NCI-H446 (cell line): ENCODE measurements around the gene GPC6.

ENCODE experiments used
- DNase-seq, 2 experiments: peaks; one replicate each; lab custom pipeline; 2025; lab: John Stamatoyannopoulos, UW

The GPC6 gene

DNA sequence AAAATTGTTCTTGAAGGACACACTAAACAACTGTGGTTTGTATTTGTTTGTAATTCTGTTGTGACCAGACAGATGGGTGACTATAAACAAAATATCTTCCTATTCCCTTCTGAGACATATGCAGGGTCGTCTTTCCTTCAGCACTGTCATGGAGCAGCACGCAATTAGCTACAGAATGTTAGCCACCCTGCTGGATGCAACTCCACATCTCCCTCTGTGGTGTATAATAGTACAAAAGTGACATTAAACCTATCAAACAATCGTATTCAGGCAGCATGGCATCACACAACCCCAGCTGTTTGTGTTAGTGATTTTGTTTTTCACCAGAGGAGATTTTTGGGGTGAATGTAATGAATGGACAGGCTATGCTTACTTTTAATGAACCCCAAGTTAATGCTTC lies 146.2 kb downstream of the GPC6 start:
- no peak for DNase-seq

GRCh38 chr13:93375491-93375890 lies 148.9 kb downstream of the GPC6 start:
- DNase-seq = no peak

GRCh38 chr13:93377196-93377595 lies 150.6 kb downstream of the GPC6 start:
- no peak for DNase-seq

DNA sequence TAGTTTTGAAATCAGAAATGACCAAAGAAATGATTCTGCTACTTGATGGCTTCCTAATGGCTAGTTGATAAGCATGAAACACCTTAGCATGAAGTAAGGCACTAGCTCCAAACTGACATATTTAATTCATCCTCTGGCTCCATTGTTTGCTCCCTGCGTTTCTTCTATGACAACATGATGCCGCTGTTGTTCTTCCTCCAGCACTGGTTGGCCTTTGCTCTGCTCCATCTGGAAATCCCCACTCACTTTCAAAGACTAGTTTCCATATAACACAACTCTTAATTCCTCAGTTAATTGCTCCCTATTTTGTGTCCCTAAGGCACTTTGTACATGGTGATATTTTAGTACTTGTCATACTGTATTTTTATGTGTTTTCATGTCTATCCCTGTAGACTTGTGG lies 151.6 kb downstream of the GPC6 start:
- DNase-seq = peak in 1 of 2 experiments; percentile 1

- no peak for DNase-seq
Measured at GRCh38 chr13:93386116-93386515, 159.5 kb downstream of the GPC6 start.

DNA sequence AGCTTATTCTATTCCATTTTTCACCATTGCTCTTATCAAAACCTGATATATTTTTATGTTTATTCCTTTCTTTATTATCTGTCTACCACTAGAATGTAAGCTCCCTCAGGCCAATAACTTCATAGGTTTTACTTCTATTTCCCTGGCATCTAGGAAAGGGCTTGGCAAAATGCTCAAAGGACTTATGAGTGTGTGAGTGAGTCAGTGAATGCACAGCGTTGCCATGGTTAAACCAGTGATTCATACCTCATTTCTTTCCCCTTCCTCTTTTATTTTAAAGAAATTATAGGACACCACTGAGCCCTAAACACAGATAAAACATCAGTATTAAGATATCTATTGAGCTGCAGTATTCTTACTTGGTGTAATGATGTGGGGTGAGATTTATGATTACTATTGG lies 162.1 kb downstream of the GPC6 start:
- DNase-seq = no peak

GRCh38 chr13:93397619-93398018 lies 171.0 kb downstream of the GPC6 start:
- no peak for DNase-seq

DNA sequence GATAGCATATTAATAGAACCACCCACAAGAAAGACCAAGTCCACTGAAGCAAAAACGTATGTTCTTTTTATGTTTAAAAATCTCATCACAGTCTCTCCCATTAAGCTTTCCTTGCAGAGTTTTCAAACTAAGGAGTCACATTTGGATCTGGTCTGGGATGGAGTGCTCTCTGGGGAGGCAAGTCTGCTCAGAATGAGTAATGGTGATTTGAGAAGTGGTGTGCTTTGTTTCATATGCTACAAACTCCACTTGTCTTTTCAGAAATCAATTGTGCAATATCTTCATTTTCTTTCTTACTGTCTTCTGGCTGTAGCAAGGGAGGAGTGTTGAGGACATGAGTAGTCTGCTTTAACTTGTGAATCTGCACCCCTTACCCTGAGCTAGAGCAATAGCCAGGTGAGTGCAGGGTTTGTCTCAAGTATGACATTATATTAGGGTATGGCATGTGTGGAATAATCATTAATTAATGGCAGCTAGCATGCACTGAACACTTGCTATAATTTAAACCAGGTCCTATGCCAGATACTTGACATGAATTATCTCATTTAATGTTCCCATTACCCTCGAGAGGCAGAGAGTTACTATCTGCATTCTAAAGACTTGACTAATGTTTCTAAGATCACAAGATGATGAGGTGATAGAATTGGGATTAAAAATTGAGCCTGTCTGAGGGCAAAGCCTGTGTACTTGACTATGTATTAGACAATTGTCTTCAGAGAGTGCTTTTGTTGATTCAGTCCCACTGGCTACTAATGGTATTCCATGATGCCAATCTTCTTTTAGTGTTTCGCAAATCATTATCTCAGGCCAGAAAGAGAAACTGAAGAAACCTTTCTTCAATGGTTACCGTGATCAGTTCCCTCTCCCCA lies 171.8 kb downstream of the GPC6 start:
- DNase-seq = no peak

GRCh38 chr13:93399212-93399611 lies 172.6 kb downstream of the GPC6 start:
- DNase-seq = no peak

GRCh38 chr13:93406136-93406535 lies 179.5 kb downstream of the GPC6 start:
- no peak for DNase-seq

GRCh38 chr13:93407551-93407950 lies 180.9 kb downstream of the GPC6 start:
- DNase-seq = no peak

DNA sequence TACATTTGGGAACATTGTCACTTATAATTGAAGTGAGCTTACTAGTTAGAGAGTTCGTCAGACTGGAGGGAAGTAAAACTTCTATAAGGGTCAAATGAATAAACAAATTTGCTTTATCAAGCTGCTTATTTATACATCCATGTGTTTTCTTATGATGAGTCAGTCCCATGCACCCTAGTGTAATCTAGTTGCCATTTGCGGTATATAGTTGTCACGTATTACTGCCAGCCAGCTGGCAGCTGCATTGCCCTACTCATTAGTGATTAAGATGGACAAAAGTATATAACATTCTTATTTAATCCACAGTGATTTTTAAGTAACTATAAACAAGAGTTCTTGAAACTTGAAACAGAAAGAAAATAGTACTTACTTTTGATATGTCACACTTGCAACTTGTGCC lies 182.4 kb downstream of the GPC6 start:
- no peak for DNase-seq

GRCh38 chr13:93409816-93410215 lies 183.2 kb downstream of the GPC6 start:
- DNase-seq = peak in 1 of 2 experiments; percentile 9

- no peak for DNase-seq
Measured at GRCh38 chr13:93411186-93411680, 184.6 kb downstream of the GPC6 start.

GRCh38 chr13:93412676-93413075 lies 186.1 kb downstream of the GPC6 start:
- no peak for DNase-seq

DNA sequence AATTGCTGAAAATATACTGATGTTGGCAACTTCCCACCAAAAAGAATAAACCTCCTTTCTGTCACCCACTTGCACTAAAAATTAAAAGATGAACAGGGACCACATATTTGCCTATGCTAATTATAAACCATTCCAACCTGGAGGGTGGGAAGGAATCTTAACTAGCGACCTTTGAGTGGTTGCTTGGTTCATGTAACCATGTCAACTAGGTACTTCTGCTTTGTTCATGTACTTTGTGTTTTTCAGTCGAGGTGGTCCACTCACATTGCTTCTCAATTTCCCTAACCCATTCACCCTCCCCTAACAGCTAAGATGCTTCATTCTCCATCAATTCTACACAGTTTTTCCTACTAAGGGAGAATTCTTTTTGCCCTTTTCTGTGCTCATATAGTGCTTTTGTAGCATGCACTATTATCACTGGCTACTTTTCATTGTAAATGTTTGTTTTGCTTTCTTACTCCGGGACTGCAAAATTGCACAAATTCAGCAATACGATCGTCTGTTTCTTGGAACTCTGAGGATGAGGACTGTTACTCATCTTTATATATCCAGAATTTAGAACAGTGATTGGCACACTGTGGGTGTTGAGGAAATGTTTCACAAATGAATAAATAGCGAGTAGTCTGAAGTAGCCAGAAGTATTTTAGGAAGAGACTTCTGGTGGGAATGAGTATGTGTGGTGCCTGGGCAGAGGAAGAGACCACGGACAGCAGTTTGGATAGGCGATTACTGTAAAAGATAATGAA lies 187.5 kb downstream of the GPC6 start:
- DNase-seq = no peak

GRCh38 chr13:93416736-93417355 lies 190.2 kb downstream of the GPC6 start:
- DNase-seq = no peak

- DNase-seq = no peak
Measured at GRCh38 chr13:93418398-93418797, 191.8 kb downstream of the GPC6 start.

GRCh38 chr13:93420206-93420605 lies 193.6 kb downstream of the GPC6 start:
- DNase-seq = no peak

DNA sequence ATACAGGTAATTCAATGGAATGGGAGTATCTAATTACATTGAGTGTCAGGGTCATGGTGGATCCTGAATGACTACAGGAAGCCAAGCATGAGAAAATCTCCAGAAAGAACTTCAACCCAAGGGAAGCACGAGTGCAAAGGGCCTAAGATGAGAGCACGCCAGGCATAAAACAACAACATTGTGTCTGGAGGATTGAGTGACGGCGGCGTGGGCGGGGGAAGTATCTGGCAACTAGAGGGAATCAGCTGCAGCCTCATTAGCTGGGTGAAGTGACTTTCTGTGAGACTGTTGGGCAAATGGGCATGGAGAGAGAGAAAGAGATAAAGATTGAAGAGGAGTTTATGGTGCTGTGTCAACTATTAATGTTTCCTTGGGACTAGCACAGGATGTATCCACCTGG lies 194.3 kb downstream of the GPC6 start:
- no peak for DNase-seq

GRCh38 chr13:93422980-93423543 lies 196.5 kb downstream of the GPC6 start:
- DNase-seq = no peak

- no peak for DNase-seq
Measured at GRCh38 chr13:93425411-93425810, 198.8 kb downstream of the GPC6 start.
